GM18861 (cell line): Measurements from ENCODE around the gene PPP1R9A.

ENCODE experiments used
- ATAC-seq: cut with Tn5 transposase; IDR thresholded peaks from one replicate; pipeline ENCODE4 v1.9.1; 2021; ENCODE audit not compliant: unreplicated experiment

PPP1R9A gene

GRCh38 chr7:95026421-95027072 is 119.2 kb downstream of the PPP1R9A start:
- ATAC-seq: no peak

GRCh38 chr7:95027234-95027872 is 120.0 kb downstream of the PPP1R9A start:
- ATAC-seq: no peak

DNA sequence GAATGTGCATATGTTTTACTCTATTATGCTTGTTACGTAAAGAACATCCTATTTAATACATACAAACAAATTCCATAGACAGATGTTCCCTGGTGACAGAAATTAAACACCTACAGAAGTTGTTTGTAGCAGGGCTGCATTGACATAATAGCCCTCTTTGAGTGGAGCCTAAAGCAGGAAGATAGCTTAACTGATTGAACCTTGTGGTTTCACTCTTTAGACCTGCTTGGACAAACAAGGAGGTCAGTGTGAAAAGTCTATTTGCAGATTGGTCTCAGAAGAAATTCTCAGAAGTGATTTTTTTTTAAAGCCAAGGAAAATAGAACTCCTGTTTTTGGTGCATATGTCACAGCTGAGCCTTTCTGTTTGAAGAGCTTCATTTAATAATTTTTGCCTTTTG is 121.3 kb downstream of the PPP1R9A start:
- no peak for ATAC-seq

GRCh38 chr7:95035295-95035694 is 127.9 kb downstream of the PPP1R9A start:
- no peak for ATAC-seq

DNA sequence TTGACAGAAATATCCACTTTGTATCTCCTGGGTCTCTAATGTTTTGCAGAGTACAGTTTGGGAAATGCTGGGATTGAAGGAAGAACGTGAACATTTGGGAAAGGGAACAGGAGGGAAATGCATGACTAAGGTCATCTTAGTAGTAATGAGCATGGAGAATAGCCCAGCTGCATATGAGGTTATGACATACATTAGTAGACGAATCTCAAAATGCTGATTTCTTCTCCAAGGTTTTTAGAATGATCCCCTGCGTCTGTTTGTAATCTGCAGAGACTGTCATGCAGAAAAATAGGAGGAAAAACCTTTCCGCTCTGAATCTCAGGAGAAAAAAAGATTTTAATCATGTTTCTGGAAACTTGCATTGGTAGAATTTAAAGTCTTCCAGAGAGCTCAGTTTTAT is 133.6 kb downstream of the PPP1R9A start:
- ATAC-seq: no peak

DNA sequence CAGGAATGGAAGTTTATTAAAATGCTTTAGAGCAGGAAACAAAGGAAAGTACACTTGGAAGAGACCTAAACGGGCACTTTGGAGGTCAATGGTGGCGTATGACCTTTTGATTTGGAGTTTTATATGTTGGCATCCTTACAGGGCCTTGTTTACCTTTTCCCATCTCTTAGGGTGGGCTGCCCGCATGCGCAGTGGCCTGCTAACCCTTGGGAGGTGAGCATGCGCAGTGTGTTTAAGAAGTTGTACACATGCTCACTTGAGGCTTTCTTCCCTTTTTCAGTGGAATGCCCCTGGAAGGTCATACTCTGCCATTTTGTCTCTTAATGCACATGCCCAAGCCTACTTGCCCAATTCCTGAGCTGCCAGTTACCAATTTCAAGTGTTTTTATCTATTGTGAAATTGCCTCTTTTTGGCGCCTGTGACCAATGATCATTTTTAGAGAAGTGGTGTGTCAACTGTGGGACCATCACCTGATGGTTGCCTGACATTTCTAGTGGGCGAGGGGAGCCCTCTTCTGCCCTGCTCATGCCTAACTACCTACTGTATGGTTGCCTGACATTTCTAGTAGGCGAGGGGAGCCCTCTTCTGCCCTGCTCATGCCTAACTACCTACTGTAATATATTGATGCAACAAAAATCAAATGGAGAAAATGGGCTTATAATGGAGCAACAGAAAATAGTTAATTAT is 138.0 kb downstream of the PPP1R9A start:
- no peak for ATAC-seq

GRCh38 chr7:95046494-95047240 is 139.3 kb downstream of the PPP1R9A start:
- ATAC-seq: no peak

- no peak for ATAC-seq
These were observed 139.9 kb downstream of the PPP1R9A start for GRCh38 chr7:95047291-95047690.

DNA sequence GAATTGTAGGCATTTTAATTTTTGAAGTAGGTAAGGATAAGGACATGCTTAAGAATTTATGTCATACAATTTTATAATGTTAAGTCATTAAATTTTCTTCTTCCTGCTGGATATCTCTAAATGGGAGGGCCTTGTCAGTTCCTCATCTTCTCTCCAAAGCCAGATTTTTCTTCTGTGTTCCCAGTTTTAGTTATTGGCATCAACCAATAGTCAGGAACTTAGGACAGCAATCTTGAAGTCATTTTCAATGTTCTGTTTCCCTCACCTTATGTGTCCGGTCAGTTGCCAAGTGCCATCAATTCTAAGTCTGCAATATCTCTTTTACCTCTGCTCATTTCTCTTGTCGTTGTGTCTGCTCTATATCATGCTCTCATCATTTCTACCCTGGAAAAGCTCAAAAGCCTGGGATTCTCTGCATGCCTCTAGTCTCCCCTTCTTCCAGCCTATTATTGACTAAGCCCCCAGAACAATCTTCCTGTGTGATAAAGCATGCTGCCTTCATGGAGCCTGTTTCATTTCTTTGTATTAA is 145.2 kb downstream of the PPP1R9A start:
- no peak for ATAC-seq

DNA sequence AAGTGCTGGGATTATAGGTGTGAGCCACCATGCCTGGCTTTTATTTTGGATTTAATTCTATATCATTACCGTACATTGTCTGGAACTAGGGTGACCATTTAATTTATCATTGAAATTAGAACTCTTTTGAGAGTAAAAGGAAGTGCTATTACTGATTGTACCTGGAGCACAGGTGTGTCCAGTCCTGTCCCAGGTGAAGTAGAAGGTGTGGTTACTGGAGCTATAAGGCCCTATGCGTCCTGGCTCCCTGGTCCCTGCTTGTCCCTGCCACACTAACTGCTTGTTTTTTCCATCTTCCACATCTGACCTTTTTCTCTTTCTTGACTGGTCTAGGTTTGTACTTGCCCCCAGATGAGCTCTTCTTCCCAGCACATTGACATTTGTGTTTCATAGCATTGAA is 147.0 kb downstream of the PPP1R9A start:
- ATAC-seq: no peak

- no peak for ATAC-seq
These were observed 147.9 kb downstream of the PPP1R9A start for GRCh38 chr7:95055295-95055694.

GRCh38 chr7:95056107-95056739 is 148.8 kb downstream of the PPP1R9A start:
- ATAC-seq: no peak

GRCh38 chr7:95056901-95057300 is 149.5 kb downstream of the PPP1R9A start:
- ATAC-seq: no peak

- no peak for ATAC-seq
These were observed 152.5 kb downstream of the PPP1R9A start for GRCh38 chr7:95059842-95060313.

- ATAC-seq: no peak
These were observed 155.5 kb downstream of the PPP1R9A start for GRCh38 chr7:95062901-95063300.

- ATAC-seq: no peak
These were observed 159.5 kb downstream of the PPP1R9A start for GRCh38 chr7:95066737-95067530.

GRCh38 chr7:95088536-95089215 is 181.3 kb downstream of the PPP1R9A start:
- ATAC-seq: no peak

GRCh38 chr7:95089414-95090315 is 182.3 kb downstream of the PPP1R9A start:
- no peak for ATAC-seq
